Measurements from ENCODE around the gene NETO2.

GRCh38 chr16:47158992-47159391 lies 15.2 kb upstream of the NETO2 start:
- no peak for TF ChIP-seq CTCF (IDR thresholded peaks at IDR 0.05; ENCODE audit: low read depth, low read length, missing input control)
- no peak for TF ChIP-seq FOXA2 (IDR thresholded peaks at IDR 0.05)
- TF ChIP-seq HNF4G (IDR thresholded peaks at IDR 0.05): no peak
- no peak for TF ChIP-seq RAD21 (IDR thresholded peaks at IDR 0.05)
